H1 (cell line): ENCODE measurements around the gene INPP5A. TPM values are rescaled to one million over a fixed set of nuclear protein-coding genes. Genes with fewer than 3 reads are reported as not detected.

ENCODE experiments used
- CTCF ChIA-PET: fragments of 300-600 bp; sonication (Branson Sonifier 250); formaldehyde crosslinking; loops from one replicate; lab custom pipeline; 2021; ENCODE audit not compliant: partially characterized antibody; lab: Charles Lee
- POLR2A ChIA-PET: fragments of 300-600 bp; sonication (Branson Sonifier 250); formaldehyde crosslinking; loops from one replicate; lab custom pipeline; 2021; ENCODE audit warnings: inconsistent platforms; ENCODE audit not compliant: partially characterized antibody; lab: Charles Lee
- DNase-seq, 2 experiments: peaks; one replicate each; pipeline versions ENCODE4 v3.0.0 to v3.0.0-alpha.2; 2010 to 2022; ENCODE audit warnings: low spot score in 2 of 2, low read depth in 1 of 2, mixed read lengths in 1 of 2
- FAIRE-seq: peaks from 2 replicates; lab custom pipeline; 2011; peaks lifted over from hg19 to GRCh38; lab: Jason Lieb, UNC
- H2AFZ ChIP-seq: 2 replicates; pipeline ENCODE4 v1.8.1; 2012; ENCODE audit warnings: low read length, inconsistent platforms
- H2AK5ac ChIP-seq: 2 replicates; pipeline ENCODE4 v1.6.1; 2013; ENCODE audit warnings: low read depth, low read length
- H2BK120ac ChIP-seq: replicated peaks from 2 replicates; pipeline ENCODE3; 2013; ENCODE audit warnings: low read depth, low read length, inconsistent platforms
- H2BK12ac ChIP-seq: 2 replicates; pipeline ENCODE4 v1.6.1; 2013; ENCODE audit warnings: low read depth, low read length
- H2BK15ac ChIP-seq: 2 replicates; pipeline ENCODE4 v1.6.1; 2013; ENCODE audit warnings: low read length
- H2BK20ac ChIP-seq: 2 replicates; pipeline ENCODE4 v1.6.1; 2013; ENCODE audit warnings: low read length
- H2BK5ac ChIP-seq: 2 replicates; pipeline ENCODE4 v1.6.1; 2013; ENCODE audit warnings: low read depth, low read length
- H3K14ac ChIP-seq: 2 replicates; pipeline ENCODE4 v1.6.1; 2013; ENCODE audit warnings: inconsistent platforms; ENCODE audit not compliant: insufficient read length
- H3K18ac ChIP-seq: 2 replicates; pipeline ENCODE4 v1.6.1; 2013; ENCODE audit warnings: low read length; ENCODE audit errors: extremely low read depth
- H3K23ac ChIP-seq: 2 replicates; pipeline ENCODE4 v1.6.1; 2013; ENCODE audit warnings: inconsistent platforms; ENCODE audit not compliant: insufficient read length
- H3K23me2 ChIP-seq: 2 replicates; pipeline ENCODE4 v1.6.1; 2013; ENCODE audit warnings: low read depth, low read length
- H3K27ac ChIP-seq: 2 replicates; pipeline ENCODE4 v1.6.1; 2011; ENCODE audit warnings: low read depth, low read length, inconsistent platforms
- H3K27me3 ChIP-seq, 4 experiments: replicated peaks in 1 of 4; 1 replicate in 1 of 4; 2 replicates in 3 of 4; pipeline versions ENCODE4 v1.6.1 to v1.8.1; 2011 to 2013; ENCODE audit warnings: low read length in 3 of 4, mild to moderate bottlenecking in 3 of 4, inconsistent platforms in 2 of 4, mixed read lengths in 2 of 4, moderate library complexity in 1 of 4; ENCODE audit not compliant: control insufficient read depth in 3 of 4, insufficient read depth in 3 of 4; ENCODE audit errors: extremely low read depth in 1 of 4
- H3K36me3 ChIP-seq, 4 experiments: 2 replicates each; pipeline versions ENCODE4 v1.6.1 to v1.8.1; 2011 to 2013; ENCODE audit warnings: mild to moderate bottlenecking in 4 of 4, low read length in 3 of 4, moderate library complexity in 2 of 4, control low read depth in 1 of 4, inconsistent platforms in 1 of 4; ENCODE audit not compliant: insufficient read depth in 4 of 4, control insufficient read depth in 2 of 4
- H3K4ac ChIP-seq: replicated peaks from 2 replicates; pipeline ENCODE3; 2013; ENCODE audit warnings: low read length, low read depth, mixed read lengths, inconsistent platforms; ENCODE audit not compliant: insufficient read length
- H3K4me1 ChIP-seq, 4 experiments: replicated peaks in 1 of 4; 1 replicate in 1 of 4; 2 replicates in 3 of 4; pipeline versions ENCODE4 v1.6.1 to v1.8.1; 2011 to 2013; ENCODE audit warnings: low read length in 3 of 4, inconsistent platforms in 2 of 4, mixed read lengths in 1 of 4; ENCODE audit not compliant: insufficient read depth in 4 of 4, control insufficient read depth in 3 of 4
- H3K4me2 ChIP-seq, 2 experiments: 2 replicates each; pipeline versions ENCODE4 v1.6.1 to v1.8.1; 2011 to 2013; ENCODE audit warnings: low read depth in 2 of 2, low read length in 2 of 2, control low read depth in 1 of 2, inconsistent platforms in 1 of 2, mild to moderate bottlenecking in 1 of 2; ENCODE audit not compliant: insufficient read depth in 1 of 2
- H3K4me3 ChIP-seq, 4 experiments: fragments of 200-600, 300-600 bp in 1 of 4; sonication (generic), shearing (Covaris generic), sonication (Bioruptor Twin) in 1 of 4; 2 replicates each; pipeline versions ENCODE4 v1.5.1 to v1.8.1; 2011 to 2016; ENCODE audit warnings: low read length in 4 of 4, low read depth in 3 of 4, control low read depth in 2 of 4, inconsistent platforms in 2 of 4, mild to moderate bottlenecking in 2 of 4, mixed read lengths in 1 of 4, moderate library complexity in 1 of 4; ENCODE audit not compliant: insufficient read depth in 2 of 4; ENCODE audit errors: extremely low read depth in 1 of 4
- H3K56ac ChIP-seq: replicated peaks from 2 replicates; pipeline ENCODE3; 2013; ENCODE audit warnings: low read depth, mild to moderate bottlenecking, mixed read lengths, low read length, inconsistent platforms; ENCODE audit not compliant: insufficient read length
- H3K79me1 ChIP-seq: 2 replicates; pipeline ENCODE4 v1.6.1; 2013; ENCODE audit warnings: low read depth, low read length, control low read depth
- H3K79me2 ChIP-seq, 2 experiments: 2 replicates each; pipeline versions ENCODE4 v1.6.1 to v1.8.1; 2012 to 2013; ENCODE audit warnings: low read length in 2 of 2, mild to moderate bottlenecking in 2 of 2, inconsistent platforms in 1 of 2; ENCODE audit not compliant: insufficient read depth in 2 of 2, control insufficient read depth in 1 of 2
- H3K9ac ChIP-seq, 4 experiments: replicated peaks in 1 of 4; 1 replicate in 1 of 4; 2 replicates in 3 of 4; pipeline versions ENCODE4 v1.6.1 to v1.8.1; 2011 to 2013; ENCODE audit warnings: low read depth in 3 of 4, low read length in 3 of 4, control low read depth in 2 of 4, mild to moderate bottlenecking in 2 of 4, moderate library complexity in 2 of 4, inconsistent platforms in 1 of 4; ENCODE audit errors: extremely low read depth in 1 of 4
- H3K9me3 ChIP-seq, 2 experiments: 2 replicates each; pipeline versions ENCODE4 v1.6.1 to v1.8.1; 2012 to 2013; ENCODE audit warnings: mild to moderate bottlenecking in 2 of 2, moderate library complexity in 2 of 2, control low read depth in 1 of 2, inconsistent platforms in 1 of 2, low read depth in 1 of 2, low read length in 1 of 2, mixed read lengths in 1 of 2; ENCODE audit not compliant: insufficient read depth in 2 of 2
- H4K20me1 ChIP-seq, 2 experiments: replicated peaks in 1 of 2; 2 replicates each; pipeline versions ENCODE3 to v1.8.1; 2011 to 2013; ENCODE audit warnings: inconsistent platforms in 2 of 2, low read length in 2 of 2, mild to moderate bottlenecking in 1 of 2; ENCODE audit not compliant: insufficient read depth in 2 of 2, control insufficient read depth in 1 of 2
- H4K5ac ChIP-seq: 2 replicates; pipeline ENCODE4 v1.6.1; 2013; ENCODE audit warnings: low read length, low read depth, mixed read lengths, inconsistent platforms; ENCODE audit not compliant: insufficient read length
- H4K8ac ChIP-seq: 2 replicates; pipeline ENCODE4 v1.8.0; 2013; ENCODE audit warnings: mild to moderate bottlenecking, moderate library complexity, low read length, inconsistent platforms; ENCODE audit not compliant: insufficient read depth; ENCODE audit errors: extremely low read depth
- H4K91ac ChIP-seq: replicated peaks from 2 replicates; pipeline ENCODE3; 2013; ENCODE audit warnings: low read length, mixed read lengths, inconsistent platforms; ENCODE audit not compliant: insufficient read length
- ASH2L ChIP-seq: fragments of 200-600, 300-600 bp; sonication (generic); IDR thresholded peaks from one replicate; pipeline ENCODE4 v1.7.1; 2017; ENCODE audit warnings: low read length
- CEBPB ChIP-seq: IDR thresholded peaks from 2 replicates; pipeline ENCODE4 v1.6.1; 2012; ENCODE audit warnings: low read depth, low read length
- HDAC2 ChIP-seq, 2 experiments: fragments of 300-600 bp in 1 of 2; sonication (generic) in 1 of 2; IDR thresholded peaks; 2 replicates each; pipeline ENCODE4 v1.6.1; 2011 to 2012; ENCODE audit warnings: low read depth in 2 of 2, low read length in 2 of 2, mild to moderate bottlenecking in 2 of 2, moderate library complexity in 2 of 2, borderline replicate concordance in 1 of 2, inconsistent platforms in 1 of 2
- KDM4A ChIP-seq: IDR thresholded peaks from one replicate; pipeline ENCODE4 v1.7.1; 2012; ENCODE audit warnings: low read depth, mild to moderate bottlenecking, moderate library complexity, low read length, inconsistent platforms; ENCODE audit not compliant: severe bottlenecking
- MAFK ChIP-seq: IDR thresholded peaks from 2 replicates; pipeline ENCODE4 v1.6.1; 2012; ENCODE audit warnings: low read depth, mild to moderate bottlenecking, improper control_type of control experiment, low read length
- SIRT6 ChIP-seq: IDR thresholded peaks from one replicate; pipeline ENCODE4 v1.7.1; 2012; ENCODE audit warnings: low read length, inconsistent platforms
- YY1 ChIP-seq: IDR thresholded peaks from 2 replicates; pipeline ENCODE4 v1.6.1; 2011; ENCODE audit warnings: low read depth, mild to moderate bottlenecking, low read length
- WGBS, 2 experiments: shearing (Covaris generic) in 1 of 2; methylation state at CpG; one replicate each; pipeline versions ENCODE4 v1.1.6 to v1.1.7; 2013 to 2015; ENCODE audit warnings: low lambda C conversion rate in 2 of 2, mixed read lengths in 2 of 2, inconsistent platforms in 1 of 2, low coverage in 1 of 2, missing lambda C conversion rate in 1 of 2; ENCODE audit not compliant: insufficient replicate concordance in 2 of 2, insufficient coverage in 1 of 2, insufficient read length in 1 of 2; ENCODE audit errors: extremely low coverage in 1 of 2, missing lambda C conversion rate in 1 of 2; 5-methylcytosine and 5-hydroxymethylcytosine counted together
- polyA plus RNA-seq, 7 experiments: library from polyadenylated mRNA; depleted of rRNA in 3 of 7; stranded (reverse) in 5 of 7; unstranded in 2 of 7; fragments of >200 nt in 5 of 7; fragments of 200-250 nt in 2 of 7; gene quantifications; 1 replicate in 5 of 7; 2 replicates in 1 of 7; 4 replicates in 1 of 7; pipeline versions ENCODE4 v1.2.1 to v1.2.3, GENCODE V29; 2011 to 2013; ENCODE audit warnings: missing spikeins in 2 of 7, mixed read lengths in 2 of 7
- total RNA-seq: library from RNA; stranded (reverse); fragmentation: NEBNext Ultra II Directional; extraction: Animal tissue kit (Norgen Biotek cat#: 25700); gene quantifications from 2 replicates; pipeline ENCODE4 v1.2.1, GENCODE V29; 2021

The INPP5A gene
- total and polyA plus RNA-seq, 2 of the 8 experiments (the other 6 are each of a cell fraction or from before 2014, with no cell fraction given): 19.7 to 27.5 TPM

- Histone ChIP-seq H3K4me2 (no peak overlapping the region), H3K36me3 (no peaks in the 10 kb centered on the region), H2AFZ (no peak overlapping the region), H2BK15ac (no peak overlapping the region), H3K56ac (no peak overlapping the region), H2AK5ac (no peak overlapping the region), H4K5ac (no peak overlapping the region), H4K91ac (no peak overlapping the region), H2BK120ac (no peak overlapping the region), H3K27ac (no peak overlapping the region), H2BK5ac (no peak overlapping the region), H3K4me3 (no peak overlapping the region), H3K9me3 (no peaks in the 10 kb centered on the region), H3K14ac (no peak overlapping the region), H2BK12ac (no peak overlapping the region), H3K4ac (no peak overlapping the region), H3K79me2 (no peaks in the 10 kb centered on the region), H3K27me3 (no peaks in the 10 kb centered on the region), H3K18ac (no peak overlapping the region), H3K23me2 (no peaks in the 10 kb centered on the region), H4K20me1 (peaks cover 2 to 7% of the 10 kb centered on the region in 2 experiments), H2BK20ac (no peak overlapping the region), H3K4me1 (peaks cover 0 to 2% (median under 1%) of the 10 kb centered on the region in 4 experiments; a peak in 3 of 7 replicates), H3K23ac (no peak overlapping the region), H3K9ac (no peak overlapping the region), H3K79me1 (peaks cover 3% of the 10 kb centered on the region; the same call in 1 of the 2 replicates), H4K8ac (no peak overlapping the region)
- POLR2A ChIA-PET: no interaction called here
- FAIRE-seq (no peak), DNase-seq (no peak)
- WGBS, 2 experiments: 92% methylated on average over 13 of the region's 18 CpGs; no CpG with 5 or more reads in 1 of the 2 experiments
- CTCF ChIA-PET: interaction anchor here (0.6 to 5.8 kb wide), 6 partner anchors 22 to 168 kb away, joined by 3 to 88 read pairs (median 3); no protein-coding TSS in a partner anchor
- TF ChIP-seq ASH2L (no peak), MAFK (no peak), CEBPB (no peak), SIRT6 (no peak), YY1 (no peak), KDM4A (no peak), HDAC2 (IDR thresholded peaks at IDR 0.05; ENCODE audit: borderline replicate concordance in 1 of 2, low read depth in 2 of 2, low read length in 2 of 2) (no peak)
These were observed 93.8 kb downstream of the INPP5A start for GRCh38 chr10:132631338-132631735.
